ENCODE results near the gene CSPG4.
A peak's percentile ranks its signal among the peaks of the same experiment; 100 is the strongest.

CSPG4 gene

DNA sequence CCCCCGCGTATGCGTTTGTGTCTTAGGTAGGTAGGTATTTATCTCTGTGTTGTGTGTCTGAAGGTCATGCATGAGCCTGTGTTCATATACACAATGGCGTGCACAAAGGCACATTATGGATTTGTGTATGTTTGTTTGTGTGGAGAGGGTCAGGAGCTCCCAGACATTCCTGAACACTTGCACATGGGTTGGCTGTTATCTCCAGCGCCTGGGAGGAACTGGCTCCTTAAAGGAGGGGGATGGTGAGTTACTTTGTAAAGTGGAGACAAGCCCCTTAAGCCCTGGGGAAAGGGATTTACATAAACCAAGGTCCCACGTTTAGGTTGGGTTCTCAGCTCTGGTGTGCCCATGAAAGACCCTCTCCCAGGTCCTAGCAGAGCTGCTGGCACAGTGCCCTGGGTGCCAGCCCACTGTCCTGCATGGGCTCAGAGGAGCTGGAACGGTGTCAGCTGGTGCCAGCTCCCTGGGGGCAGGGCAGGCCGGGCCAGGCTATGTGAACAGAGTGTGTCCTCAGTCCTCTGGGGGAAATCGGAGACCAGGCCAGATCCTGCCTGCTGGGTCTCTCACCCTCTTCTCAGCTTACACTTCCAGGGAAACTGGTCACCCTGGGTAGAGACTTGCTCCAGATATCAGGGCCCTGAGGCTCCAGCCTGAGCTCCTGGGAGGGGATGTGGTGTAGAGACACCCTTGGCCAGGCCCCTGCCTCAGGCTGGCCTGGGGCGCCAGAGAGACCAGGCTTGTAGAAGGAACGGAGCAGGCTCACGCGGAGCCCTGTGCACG, 39.8 kb downstream of the CSPG4 start:
- no peak for TF ChIP-seq ISL1 (CRISPR knock-in tag; IDR thresholded peaks at IDR 0.05)
- no peak for TF ChIP-seq ZFP3 (CRISPR knock-in tag; IDR thresholded peaks at IDR 0.05)
- no peak for TF ChIP-seq OSR1 (CRISPR knock-in tag; IDR thresholded peaks at IDR 0.05)
- no peak for TF ChIP-seq ZNF70 (CRISPR knock-in tag; IDR thresholded peaks at IDR 0.05)
- TF ChIP-seq, protein P1, sequence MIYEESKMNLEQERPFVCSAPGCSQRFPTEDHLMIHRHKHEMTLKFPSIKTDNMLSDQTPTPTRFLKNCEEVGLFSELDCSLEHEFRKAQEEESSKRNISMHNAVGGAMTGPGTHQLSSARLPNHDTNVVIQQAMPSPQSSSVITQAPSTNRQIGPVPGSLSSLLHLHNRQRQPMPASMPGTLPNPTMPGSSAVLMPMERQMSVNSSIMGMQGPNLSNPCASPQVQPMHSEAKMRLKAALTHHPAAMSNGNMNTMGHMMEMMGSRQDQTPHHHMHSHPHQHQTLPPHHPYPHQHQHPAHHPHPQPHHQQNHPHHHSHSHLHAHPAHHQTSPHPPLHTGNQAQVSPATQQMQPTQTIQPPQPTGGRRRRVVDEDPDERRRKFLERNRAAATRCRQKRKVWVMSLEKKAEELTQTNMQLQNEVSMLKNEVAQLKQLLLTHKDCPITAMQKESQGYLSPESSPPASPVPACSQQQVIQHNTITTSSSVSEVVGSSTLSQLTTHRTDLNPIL (CRISPR knock-in tag; IDR thresholded peaks at IDR 0.05; ENCODE audit: low read depth): no peak
- TF ChIP-seq SNAI2 (CRISPR knock-in tag; IDR thresholded peaks at IDR 0.05): no peak
- no peak for TF ChIP-seq TCF4 (CRISPR knock-in tag; IDR thresholded peaks at IDR 0.05; ENCODE audit: borderline replicate concordance)
- TF ChIP-seq GLIS3 (CRISPR knock-in tag; IDR thresholded peaks at IDR 0.05): no peak
- TF ChIP-seq, protein P2, sequence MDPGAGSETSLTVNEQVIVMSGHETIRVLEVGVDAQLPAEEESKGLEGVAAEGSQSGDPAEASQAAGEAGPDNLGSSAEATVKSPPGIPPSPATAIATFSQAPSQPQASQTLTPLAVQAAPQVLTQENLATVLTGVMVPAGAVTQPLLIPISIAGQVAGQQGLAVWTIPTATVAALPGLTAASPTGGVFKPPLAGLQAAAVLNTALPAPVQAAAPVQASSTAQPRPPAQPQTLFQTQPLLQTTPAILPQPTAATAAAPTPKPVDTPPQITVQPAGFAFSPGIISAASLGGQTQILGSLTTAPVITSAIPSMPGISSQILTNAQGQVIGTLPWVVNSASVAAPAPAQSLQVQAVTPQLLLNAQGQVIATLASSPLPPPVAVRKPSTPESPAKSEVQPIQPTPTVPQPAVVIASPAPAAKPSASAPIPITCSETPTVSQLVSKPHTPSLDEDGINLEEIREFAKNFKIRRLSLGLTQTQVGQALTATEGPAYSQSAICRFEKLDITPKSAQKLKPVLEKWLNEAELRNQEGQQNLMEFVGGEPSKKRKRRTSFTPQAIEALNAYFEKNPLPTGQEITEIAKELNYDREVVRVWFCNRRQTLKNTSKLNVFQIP (CRISPR knock-in tag; IDR thresholded peaks at IDR 0.05; ENCODE audit: borderline replicate concordance, low read depth): no peak
- no peak for TF ChIP-seq ZNF565 (CRISPR knock-in tag; conservative IDR thresholded peaks at IDR 0.05; ENCODE audit: low read depth)
- no peak for TF ChIP-seq ESRRG (CRISPR knock-in tag; IDR thresholded peaks at IDR 0.05)
- TF ChIP-seq ZC3H10 (CRISPR knock-in tag; IDR thresholded peaks at IDR 0.05): no peak
- TF ChIP-seq TOX (CRISPR knock-in tag; IDR thresholded peaks at IDR 0.05; ENCODE audit: borderline replicate concordance): no peak
- TF ChIP-seq ZNF8 (CRISPR knock-in tag; IDR thresholded peaks at IDR 0.05): no peak
- TF ChIP-seq BACH2 (CRISPR knock-in tag; IDR thresholded peaks at IDR 0.05; ENCODE audit: borderline replicate concordance): no peak
- no peak for TF ChIP-seq ARNTL (CRISPR knock-in tag; IDR thresholded peaks at IDR 0.05; ENCODE audit: borderline replicate concordance, low read depth)
- TF ChIP-seq PPARA (CRISPR knock-in tag; IDR thresholded peaks at IDR 0.05; ENCODE audit: borderline replicate concordance): no peak
- TF ChIP-seq, protein P3, sequence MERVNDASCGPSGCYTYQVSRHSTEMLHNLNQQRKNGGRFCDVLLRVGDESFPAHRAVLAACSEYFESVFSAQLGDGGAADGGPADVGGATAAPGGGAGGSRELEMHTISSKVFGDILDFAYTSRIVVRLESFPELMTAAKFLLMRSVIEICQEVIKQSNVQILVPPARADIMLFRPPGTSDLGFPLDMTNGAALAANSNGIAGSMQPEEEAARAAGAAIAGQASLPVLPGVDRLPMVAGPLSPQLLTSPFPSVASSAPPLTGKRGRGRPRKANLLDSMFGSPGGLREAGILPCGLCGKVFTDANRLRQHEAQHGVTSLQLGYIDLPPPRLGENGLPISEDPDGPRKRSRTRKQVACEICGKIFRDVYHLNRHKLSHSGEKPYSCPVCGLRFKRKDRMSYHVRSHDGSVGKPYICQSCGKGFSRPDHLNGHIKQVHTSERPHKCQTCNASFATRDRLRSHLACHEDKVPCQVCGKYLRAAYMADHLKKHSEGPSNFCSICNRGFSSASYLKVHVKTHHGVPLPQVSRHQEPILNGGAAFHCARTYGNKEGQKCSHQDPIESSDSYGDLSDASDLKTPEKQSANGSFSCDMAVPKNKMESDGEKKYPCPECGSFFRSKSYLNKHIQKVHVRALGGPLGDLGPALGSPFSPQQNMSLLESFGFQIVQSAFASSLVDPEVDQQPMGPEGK (CRISPR knock-in tag; IDR thresholded peaks at IDR 0.05; ENCODE audit: borderline replicate concordance): no peak

DNA sequence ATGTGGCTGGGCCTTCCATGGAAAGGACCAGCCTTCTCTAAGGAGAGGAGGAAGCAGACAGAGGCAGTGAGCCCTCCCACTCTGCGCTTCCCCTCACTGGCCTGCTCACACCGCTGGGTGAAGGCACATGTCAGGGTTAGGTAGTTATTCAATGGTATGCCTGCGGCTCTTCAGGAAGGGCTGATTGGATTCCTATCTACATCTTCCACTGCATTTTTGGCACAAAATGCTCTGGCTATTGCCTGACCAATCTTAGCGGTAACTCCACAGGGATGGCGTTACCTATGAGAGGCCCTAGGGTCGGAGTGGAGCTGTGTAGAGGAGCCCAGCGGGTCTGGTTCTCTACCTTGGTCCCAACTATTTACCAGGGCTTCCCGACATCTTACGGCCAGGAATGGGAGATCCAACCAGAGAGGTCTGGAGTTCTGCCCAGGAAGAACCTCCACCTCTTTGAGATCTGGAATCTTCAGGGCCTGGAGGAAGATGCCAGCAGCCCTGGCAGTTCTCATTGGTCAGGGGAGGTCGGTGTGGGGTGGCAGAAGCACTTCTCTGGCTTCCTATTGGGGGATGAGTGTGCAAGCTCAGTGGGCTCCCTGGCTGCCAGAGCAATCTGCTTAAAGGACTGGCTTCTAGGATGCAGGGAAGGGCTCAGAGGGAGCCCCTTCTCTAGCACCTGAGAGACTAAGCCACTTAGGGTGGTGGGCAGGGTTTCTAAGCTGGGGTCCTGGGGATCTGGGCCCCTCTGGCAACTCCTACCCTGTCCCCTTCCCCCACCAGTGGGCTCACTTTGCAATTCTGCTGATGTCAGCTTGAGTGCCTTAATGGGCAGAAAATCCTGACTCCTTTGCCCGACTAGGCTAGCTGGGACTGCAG, 40.7 kb downstream of the CSPG4 start:
- TF ChIP-seq PPARA (CRISPR knock-in tag; IDR thresholded peaks at IDR 0.05; ENCODE audit: borderline replicate concordance): no peak
- TF ChIP-seq TCF4 (CRISPR knock-in tag; IDR thresholded peaks at IDR 0.05; ENCODE audit: borderline replicate concordance): no peak
- TF ChIP-seq, protein P2 (CRISPR knock-in tag; IDR thresholded peaks at IDR 0.05; ENCODE audit: borderline replicate concordance, low read depth): no peak
- TF ChIP-seq CSDC2 (CRISPR knock-in tag; IDR thresholded peaks at IDR 0.05): no peak
- TF ChIP-seq, protein P3 (CRISPR knock-in tag; IDR thresholded peaks at IDR 0.05; ENCODE audit: borderline replicate concordance): no peak
- TF ChIP-seq ZNF565 (CRISPR knock-in tag; conservative IDR thresholded peaks at IDR 0.05; ENCODE audit: low read depth): no peak
- no peak for TF ChIP-seq ZNF70 (CRISPR knock-in tag; IDR thresholded peaks at IDR 0.05)
- no peak for TF ChIP-seq TOX (CRISPR knock-in tag; IDR thresholded peaks at IDR 0.05; ENCODE audit: borderline replicate concordance)
- no peak for TF ChIP-seq ESRRG (CRISPR knock-in tag; IDR thresholded peaks at IDR 0.05)
- no peak for TF ChIP-seq ZC3H10 (CRISPR knock-in tag; IDR thresholded peaks at IDR 0.05)
- no peak for TF ChIP-seq OSR1 (CRISPR knock-in tag; IDR thresholded peaks at IDR 0.05)
- TF ChIP-seq, protein P1 (CRISPR knock-in tag; IDR thresholded peaks at IDR 0.05; ENCODE audit: low read depth): no peak
- TF ChIP-seq, protein P4, sequence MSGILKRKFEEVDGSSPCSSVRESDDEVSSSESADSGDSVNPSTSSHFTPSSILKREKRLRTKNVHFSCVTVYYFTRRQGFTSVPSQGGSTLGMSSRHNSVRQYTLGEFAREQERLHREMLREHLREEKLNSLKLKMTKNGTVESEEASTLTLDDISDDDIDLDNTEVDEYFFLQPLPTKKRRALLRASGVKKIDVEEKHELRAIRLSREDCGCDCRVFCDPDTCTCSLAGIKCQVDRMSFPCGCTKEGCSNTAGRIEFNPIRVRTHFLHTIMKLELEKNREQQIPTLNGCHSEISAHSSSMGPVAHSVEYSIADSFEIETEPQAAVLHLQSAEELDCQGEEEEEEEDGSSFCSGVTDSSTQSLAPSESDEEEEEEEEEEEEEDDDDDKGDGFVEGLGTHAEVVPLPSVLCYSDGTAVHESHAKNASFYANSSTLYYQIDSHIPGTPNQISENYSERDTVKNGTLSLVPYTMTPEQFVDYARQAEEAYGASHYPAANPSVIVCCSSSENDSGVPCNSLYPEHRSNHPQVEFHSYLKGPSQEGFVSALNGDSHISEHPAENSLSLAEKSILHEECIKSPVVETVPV (CRISPR knock-in tag; IDR thresholded peaks at IDR 0.05): no peak
- ATAC-seq: peak; percentile 18; the same call in 2 of the 3 replicates

More for the DNA sequence above, 39.8 kb downstream of the CSPG4 start:
- peak; percentile 50 for ATAC-seq
